Measurements from ENCODE around the gene FAM53B.

Gene FAM53B

GRCh38 chr10:124643330-124644009, 100.7 kb downstream of the FAM53B start:
- no peak overlapping the region for H3K27ac ChIP-seq (ENCODE audit: low read depth, low read length)
- no peaks in the 10 kb centered on the region for H3K27me3 ChIP-seq (ENCODE audit: control insufficient read depth in 1 of 2, insufficient read depth in 2 of 2, low read length in 2 of 2)
- H3K4me3 ChIP-seq (ENCODE audit: low read depth in 1 of 2, low read length in 2 of 2): no peak overlapping the region
- H3K9ac ChIP-seq (ENCODE audit: low read depth in 1 of 2, low read length in 2 of 2): no peak overlapping the region
- no peaks in the 10 kb centered on the region for H3K9me3 ChIP-seq (ENCODE audit: control insufficient read depth in 1 of 2, low read length in 2 of 2)
- peaks cover 51 to 53% of the 10 kb centered on the region in 2 donors for H3K4me1 ChIP-seq (ENCODE audit: control insufficient read depth in 1 of 2, insufficient read depth in 2 of 2, low read length in 2 of 2)
- peaks cover 0 to 16% of the 10 kb centered on the region in 2 donors for H3K36me3 ChIP-seq (ENCODE audit: control insufficient read depth in 1 of 2, insufficient read depth in 2 of 2, low read length in 2 of 2)

- H3K27me3 ChIP-seq (ENCODE audit: control insufficient read depth in 1 of 2, insufficient read depth in 2 of 2, low read length in 2 of 2): no peaks in the 10 kb centered on the region
- H3K9ac ChIP-seq (ENCODE audit: low read depth in 1 of 2, low read length in 2 of 2): no peak overlapping the region
- no peak overlapping the region for H3K4me3 ChIP-seq (ENCODE audit: low read depth in 1 of 2, low read length in 2 of 2)
- H3K36me3 ChIP-seq (ENCODE audit: control insufficient read depth in 1 of 2, insufficient read depth in 2 of 2, low read length in 2 of 2): peaks cover 0 to 19% of the 10 kb centered on the region in 2 donors
- peaks cover 39 to 44% of the 10 kb centered on the region in 2 donors for H3K4me1 ChIP-seq (ENCODE audit: control insufficient read depth in 1 of 2, insufficient read depth in 2 of 2, low read length in 2 of 2)
- no peaks in the 10 kb centered on the region for H3K9me3 ChIP-seq (ENCODE audit: control insufficient read depth in 1 of 2, low read length in 2 of 2)
- H3K27ac ChIP-seq (ENCODE audit: low read depth, low read length): no peak overlapping the region
Measured at GRCh38 chr10:124642088-124642710, 102.0 kb downstream of the FAM53B start.

- H3K9me3 ChIP-seq (ENCODE audit: control insufficient read depth in 1 of 2, low read length in 2 of 2): no peaks in the 10 kb centered on the region
- H3K9ac ChIP-seq (ENCODE audit: low read depth in 1 of 2, low read length in 2 of 2): no peak overlapping the region
- peaks cover 0 to 20% of the 10 kb centered on the region in 2 donors for H3K36me3 ChIP-seq (ENCODE audit: control insufficient read depth in 1 of 2, insufficient read depth in 2 of 2, low read length in 2 of 2)
- H3K27me3 ChIP-seq (ENCODE audit: control insufficient read depth in 1 of 2, insufficient read depth in 2 of 2, low read length in 2 of 2): no peaks in the 10 kb centered on the region
- H3K4me1 ChIP-seq (ENCODE audit: control insufficient read depth in 1 of 2, insufficient read depth in 2 of 2, low read length in 2 of 2): peaks cover 32 to 44% of the 10 kb centered on the region in 2 donors
- H3K4me3 ChIP-seq (ENCODE audit: low read depth in 1 of 2, low read length in 2 of 2): no peak overlapping the region
- no peak overlapping the region for H3K27ac ChIP-seq (ENCODE audit: low read depth, low read length)
Measured at GRCh38 chr10:124641282-124642087, 102.7 kb downstream of the FAM53B start.

- no peak overlapping the region for H3K9ac ChIP-seq (ENCODE audit: low read depth in 1 of 2, low read length in 2 of 2)
- H3K27me3 ChIP-seq (ENCODE audit: control insufficient read depth in 1 of 2, insufficient read depth in 2 of 2, low read length in 2 of 2): no peaks in the 10 kb centered on the region
- peaks cover 3 to 21% of the 10 kb centered on the region in 2 donors for H3K36me3 ChIP-seq (ENCODE audit: control insufficient read depth in 1 of 2, insufficient read depth in 2 of 2, low read length in 2 of 2)
- no peak overlapping the region for H3K27ac ChIP-seq (ENCODE audit: low read depth, low read length)
- peaks cover 24 to 37% of the 10 kb centered on the region in 2 donors for H3K4me1 ChIP-seq (ENCODE audit: control insufficient read depth in 1 of 2, insufficient read depth in 2 of 2, low read length in 2 of 2)
- H3K9me3 ChIP-seq (ENCODE audit: control insufficient read depth in 1 of 2, low read length in 2 of 2): no peaks in the 10 kb centered on the region
- H3K4me3 ChIP-seq (ENCODE audit: low read depth in 1 of 2, low read length in 2 of 2): no peak overlapping the region
Measured at GRCh38 chr10:124640538-124641231, 103.5 kb downstream of the FAM53B start.

- Histone ChIP-seq H3K27me3 (ENCODE audit: control insufficient read depth in 1 of 2, insufficient read depth in 2 of 2, low read length in 2 of 2) (no peaks in the 10 kb centered on the region), H3K9me3 (ENCODE audit: control insufficient read depth in 1 of 2, low read length in 2 of 2) (no peaks in the 10 kb centered on the region), H3K4me3 (ENCODE audit: low read depth in 1 of 2, low read length in 2 of 2) (no peak overlapping the region), H3K9ac (ENCODE audit: low read depth in 1 of 2, low read length in 2 of 2) (no peak overlapping the region), H3K27ac (ENCODE audit: low read depth, low read length) (no peak overlapping the region), H3K4me1 (ENCODE audit: control insufficient read depth in 1 of 2, insufficient read depth in 2 of 2, low read length in 2 of 2) (peaks cover 20 to 33% of the 10 kb centered on the region in 2 donors), H3K36me3 (ENCODE audit: control insufficient read depth in 1 of 2, insufficient read depth in 2 of 2, low read length in 2 of 2) (peaks cover 3 to 24% of the 10 kb centered on the region in 2 donors)
Measured at GRCh38 chr10:124640056-124640455, 104.1 kb downstream of the FAM53B start.

- H3K27ac ChIP-seq (ENCODE audit: low read depth, low read length): no peak overlapping the region
- H3K9me3 ChIP-seq (ENCODE audit: control insufficient read depth in 1 of 2, low read length in 2 of 2): no peaks in the 10 kb centered on the region
- no peaks in the 10 kb centered on the region for H3K27me3 ChIP-seq (ENCODE audit: control insufficient read depth in 1 of 2, insufficient read depth in 2 of 2, low read length in 2 of 2)
- peaks cover 20 to 33% of the 10 kb centered on the region in 2 donors for H3K4me1 ChIP-seq (ENCODE audit: control insufficient read depth in 1 of 2, insufficient read depth in 2 of 2, low read length in 2 of 2)
- no peak overlapping the region for H3K9ac ChIP-seq (ENCODE audit: low read depth in 1 of 2, low read length in 2 of 2)
- H3K36me3 ChIP-seq (ENCODE audit: control insufficient read depth in 1 of 2, insufficient read depth in 2 of 2, low read length in 2 of 2): peaks cover 3 to 24% of the 10 kb centered on the region in 2 donors
- no peak overlapping the region for H3K4me3 ChIP-seq (ENCODE audit: low read depth in 1 of 2, low read length in 2 of 2)
Measured at GRCh38 chr10:124639646-124640045, 104.5 kb downstream of the FAM53B start.

GRCh38 chr10:124639206-124639605, 105.0 kb downstream of the FAM53B start:
- H3K9ac ChIP-seq (ENCODE audit: low read depth in 1 of 2, low read length in 2 of 2): no peak overlapping the region
- peaks cover 20 to 31% of the 10 kb centered on the region in 2 donors for H3K4me1 ChIP-seq (ENCODE audit: control insufficient read depth in 1 of 2, insufficient read depth in 2 of 2, low read length in 2 of 2)
- H3K4me3 ChIP-seq (ENCODE audit: low read depth in 1 of 2, low read length in 2 of 2): no peak overlapping the region
- H3K36me3 ChIP-seq (ENCODE audit: control insufficient read depth in 1 of 2, insufficient read depth in 2 of 2, low read length in 2 of 2): peaks cover 3 to 26% of the 10 kb centered on the region in 2 donors
- no peaks in the 10 kb centered on the region for H3K9me3 ChIP-seq (ENCODE audit: control insufficient read depth in 1 of 2, low read length in 2 of 2)
- H3K27me3 ChIP-seq (ENCODE audit: control insufficient read depth in 1 of 2, insufficient read depth in 2 of 2, low read length in 2 of 2): no peaks in the 10 kb centered on the region
- no peak overlapping the region for H3K27ac ChIP-seq (ENCODE audit: low read depth, low read length)

- H3K27me3 ChIP-seq (ENCODE audit: control insufficient read depth in 1 of 2, insufficient read depth in 2 of 2, low read length in 2 of 2): no peaks in the 10 kb centered on the region
- H3K27ac ChIP-seq (ENCODE audit: low read depth, low read length): no peak overlapping the region
- H3K36me3 ChIP-seq (ENCODE audit: control insufficient read depth in 1 of 2, insufficient read depth in 2 of 2, low read length in 2 of 2): peaks cover 3 to 27% of the 10 kb centered on the region in 2 donors
- H3K9ac ChIP-seq (ENCODE audit: low read depth in 1 of 2, low read length in 2 of 2): no peak overlapping the region
- H3K9me3 ChIP-seq (ENCODE audit: control insufficient read depth in 1 of 2, low read length in 2 of 2): no peaks in the 10 kb centered on the region
- H3K4me3 ChIP-seq (ENCODE audit: low read depth in 1 of 2, low read length in 2 of 2): no peak overlapping the region
- peaks cover 20 to 28% of the 10 kb centered on the region in 2 donors for H3K4me1 ChIP-seq (ENCODE audit: control insufficient read depth in 1 of 2, insufficient read depth in 2 of 2, low read length in 2 of 2)
Measured at GRCh38 chr10:124637746-124638145, 106.4 kb downstream of the FAM53B start.

- Histone ChIP-seq H3K4me3 (ENCODE audit: low read depth in 1 of 2, low read length in 2 of 2) (no peak overlapping the region), H3K9ac (ENCODE audit: low read depth in 1 of 2, low read length in 2 of 2) (no peak overlapping the region), H3K27ac (ENCODE audit: low read depth, low read length) (no peak overlapping the region), H3K36me3 (ENCODE audit: control insufficient read depth in 1 of 2, insufficient read depth in 2 of 2, low read length in 2 of 2) (peaks cover 3 to 26% of the 10 kb centered on the region in 2 donors), H3K4me1 (ENCODE audit: control insufficient read depth in 1 of 2, insufficient read depth in 2 of 2, low read length in 2 of 2) (peaks cover 20 to 28% of the 10 kb centered on the region in 2 donors), H3K9me3 (ENCODE audit: control insufficient read depth in 1 of 2, low read length in 2 of 2) (no peaks in the 10 kb centered on the region), H3K27me3 (ENCODE audit: control insufficient read depth in 1 of 2, insufficient read depth in 2 of 2, low read length in 2 of 2) (no peaks in the 10 kb centered on the region)
Measured at GRCh38 chr10:124637091-124637700, 107.0 kb downstream of the FAM53B start.
